Measurements from ENCODE around the gene RAB4A. TPM values are rescaled to one million over a fixed set of nuclear protein-coding genes. Genes with fewer than 3 reads are reported as not detected.

RAB4A gene
- total RNA-seq, 1 donor from 2014 or later = 63.0 TPM

- Mint-ChIP-seq H3K9me3 (ENCODE audit: unreplicated experiment) (peaks cover 1% of the 10 kb centered on the region), H3K27ac (ENCODE audit: unreplicated experiment) (no peak overlapping the region), H3K4me1 (ENCODE audit: low read depth, unreplicated experiment) (peaks cover 16% of the 10 kb centered on the region), H3K36me3 (ENCODE audit: unreplicated experiment) (no peaks in the 10 kb centered on the region), H3K4me3 (ENCODE audit: unreplicated experiment) (no peak overlapping the region), H3K27me3 (ENCODE audit: unreplicated experiment) (peaks cover 7% of the 10 kb centered on the region)
- TF ChIP-seq CTCF (IDR thresholded peaks at IDR 0.05; ENCODE audit: partially characterized antibody, unreplicated experiment) = no peak
- no peak for DNase-seq
These were observed 41.2 kb upstream of the RAB4A start for GRCh38 chr1:229229721-229230139.

GRCh38 chr1:229230140-229230892 lies 40.6 kb upstream of the RAB4A start:
- Mint-ChIP-seq H3K4me3 (ENCODE audit: unreplicated experiment) (no peak overlapping the region), H3K9me3 (ENCODE audit: unreplicated experiment) (peaks cover under 1% of the 10 kb centered on the region), H3K27me3 (ENCODE audit: unreplicated experiment) (peaks cover 7% of the 10 kb centered on the region), H3K27ac (ENCODE audit: unreplicated experiment) (no peak overlapping the region), H3K4me1 (ENCODE audit: low read depth, unreplicated experiment) (peaks cover 16% of the 10 kb centered on the region), H3K36me3 (ENCODE audit: unreplicated experiment) (no peaks in the 10 kb centered on the region)
- TF ChIP-seq CTCF (IDR thresholded peaks at IDR 0.05; ENCODE audit: partially characterized antibody, unreplicated experiment) = no peak
- DNase-seq = no peak

GRCh38 chr1:229230893-229231753 lies 39.8 kb upstream of the RAB4A start:
- Mint-ChIP-seq H3K4me1 (ENCODE audit: low read depth, unreplicated experiment) (peaks cover 16% of the 10 kb centered on the region), H3K9me3 (ENCODE audit: unreplicated experiment) (no peaks in the 10 kb centered on the region), H3K36me3 (ENCODE audit: unreplicated experiment) (no peaks in the 10 kb centered on the region), H3K27ac (ENCODE audit: unreplicated experiment) (no peak overlapping the region), H3K27me3 (ENCODE audit: unreplicated experiment) (peaks cover 7% of the 10 kb centered on the region), H3K4me3 (ENCODE audit: unreplicated experiment) (no peak overlapping the region)
- no peak for TF ChIP-seq CTCF (IDR thresholded peaks at IDR 0.05; ENCODE audit: partially characterized antibody, unreplicated experiment)
- DNase-seq = no peak

- Mint-ChIP-seq H3K27ac (ENCODE audit: unreplicated experiment) (no peak overlapping the region), H3K36me3 (ENCODE audit: unreplicated experiment) (no peaks in the 10 kb centered on the region), H3K9me3 (ENCODE audit: unreplicated experiment) (no peaks in the 10 kb centered on the region), H3K27me3 (ENCODE audit: unreplicated experiment) (peaks cover 7% of the 10 kb centered on the region), H3K4me3 (ENCODE audit: unreplicated experiment) (no peak overlapping the region), H3K4me1 (ENCODE audit: low read depth, unreplicated experiment) (peaks cover 16% of the 10 kb centered on the region)
- DNase-seq = no peak
- TF ChIP-seq CTCF (IDR thresholded peaks at IDR 0.05; ENCODE audit: partially characterized antibody, unreplicated experiment) = no peak
These were observed 39.2 kb upstream of the RAB4A start for GRCh38 chr1:229231754-229232119.

All from glutamatergic neuron (in vitro differentiated cells).